ENCODE measurements around the gene TEFM. TPM values are rescaled to one million over a fixed set of nuclear protein-coding genes. Genes with fewer than 3 reads are reported as not detected.
A peak's percentile ranks its signal among the peaks of the same experiment; 100 is the strongest.
"Not testable (repeated sequence)": the region's sequence is repeated elsewhere in the genome, so short reads cannot be mapped to it uniquely, and the experiment has no call there.

The TEFM gene
- total RNA-seq, 1 donor from 2014 or later = 19.5 TPM

DNA sequence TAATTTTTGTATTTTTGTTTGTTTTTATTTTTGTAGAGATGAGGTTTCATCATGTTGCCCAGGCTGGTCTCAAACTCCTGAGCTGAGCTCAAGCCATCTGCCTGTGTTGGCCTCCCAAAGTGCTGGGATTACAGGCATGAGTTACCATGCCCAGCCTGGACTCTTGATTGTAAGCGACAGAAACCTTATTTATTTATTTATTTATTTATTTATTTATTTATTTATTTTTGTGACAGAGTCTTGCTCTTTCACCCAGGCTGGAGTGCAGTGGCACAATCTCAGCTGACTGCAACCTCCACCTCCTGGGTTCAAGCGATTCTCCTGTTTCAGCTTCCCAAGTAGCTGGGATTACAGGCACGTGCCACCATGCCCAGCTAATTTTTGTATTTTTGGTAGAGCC is 23.8 kb upstream of the TEFM start:
- DNase-seq (ENCODE audit: low spot score); H3K9me3 Mint-ChIP-seq; intact Hi-C loops (cut with micrococcal nuclease); H3K4me3 Mint-ChIP-seq; H3K4me1 Mint-ChIP-seq (ENCODE audit: low read depth); H3K27ac Mint-ChIP-seq; H3K36me3 Mint-ChIP-seq (ENCODE audit: low read depth): not testable (repeated sequence)
- peaks cover 12% of the 10 kb centered on the region for H3K27me3 Mint-ChIP-seq (ENCODE audit: insufficient read depth)

DNA sequence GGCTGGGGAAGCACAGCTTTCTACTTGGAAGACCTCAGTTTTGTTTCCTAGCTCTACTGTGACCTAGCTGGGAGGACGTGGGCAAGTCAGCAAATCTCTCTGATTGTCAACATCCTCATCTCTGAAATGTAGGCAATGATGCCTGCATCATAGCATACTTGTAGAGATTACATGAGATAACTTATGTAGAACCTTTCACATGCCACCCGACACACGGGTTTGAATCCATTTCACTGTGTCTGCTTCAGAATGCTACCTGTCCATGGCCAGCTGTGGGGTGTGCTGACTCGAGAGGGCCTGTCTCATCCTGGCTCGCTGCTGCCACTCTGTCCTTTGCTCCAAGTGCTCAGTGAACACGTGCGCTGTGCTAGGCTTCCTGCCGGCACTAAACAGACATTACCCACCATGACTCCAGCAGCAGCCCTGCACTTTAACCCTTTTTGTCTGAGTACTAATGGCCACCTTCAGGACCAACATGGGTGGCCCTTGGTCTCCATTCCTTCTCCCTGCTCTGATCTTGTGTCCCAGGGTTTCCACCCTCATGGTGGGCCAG is 23.1 kb upstream of the TEFM start:
- no peak for DNase-seq (ENCODE audit: low spot score)
- intact Hi-C loops (cut with micrococcal nuclease) = no loop called here
- Mint-ChIP-seq H3K9me3 (no peaks in the 10 kb centered on the region), H3K36me3 (ENCODE audit: low read depth) (no peaks in the 10 kb centered on the region), H3K4me1 (ENCODE audit: low read depth) (no peaks in the 10 kb centered on the region), H3K27ac (no peak overlapping the region), H3K4me3 (no peak overlapping the region), H3K27me3 (ENCODE audit: insufficient read depth) (peaks cover 18% of the 10 kb centered on the region)

DNA sequence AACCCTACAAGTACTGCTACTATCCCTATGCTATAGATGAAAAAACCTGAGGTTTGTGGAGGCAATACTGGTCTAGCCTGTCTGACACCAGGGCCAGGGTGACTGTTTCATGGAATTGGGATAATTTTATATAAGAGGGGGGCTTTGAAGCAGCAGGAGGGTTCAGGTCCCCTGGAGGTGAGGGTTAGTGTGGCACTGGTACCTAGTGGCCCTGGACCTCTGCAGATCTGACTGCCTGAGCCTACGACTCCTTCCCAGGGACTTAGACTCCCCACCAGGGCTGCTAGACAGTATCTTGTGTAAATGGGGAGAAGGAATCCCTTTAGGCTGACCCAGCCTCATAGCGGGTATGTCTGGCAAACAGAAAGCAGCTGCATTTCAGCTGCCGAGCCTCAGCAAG is 22.5 kb upstream of the TEFM start:
- peaks cover 24% of the 10 kb centered on the region for H3K27me3 Mint-ChIP-seq (ENCODE audit: insufficient read depth)
- intact Hi-C loops (cut with micrococcal nuclease) = no loop called here
- H3K4me1 Mint-ChIP-seq (ENCODE audit: low read depth) = no peaks in the 10 kb centered on the region
- H3K36me3 Mint-ChIP-seq (ENCODE audit: low read depth) = no peaks in the 10 kb centered on the region
- no peak overlapping the region for H3K4me3 Mint-ChIP-seq
- DNase-seq (ENCODE audit: low spot score) = no peak
- no peaks in the 10 kb centered on the region for H3K9me3 Mint-ChIP-seq
- H3K27ac Mint-ChIP-seq = no peak overlapping the region

DNA sequence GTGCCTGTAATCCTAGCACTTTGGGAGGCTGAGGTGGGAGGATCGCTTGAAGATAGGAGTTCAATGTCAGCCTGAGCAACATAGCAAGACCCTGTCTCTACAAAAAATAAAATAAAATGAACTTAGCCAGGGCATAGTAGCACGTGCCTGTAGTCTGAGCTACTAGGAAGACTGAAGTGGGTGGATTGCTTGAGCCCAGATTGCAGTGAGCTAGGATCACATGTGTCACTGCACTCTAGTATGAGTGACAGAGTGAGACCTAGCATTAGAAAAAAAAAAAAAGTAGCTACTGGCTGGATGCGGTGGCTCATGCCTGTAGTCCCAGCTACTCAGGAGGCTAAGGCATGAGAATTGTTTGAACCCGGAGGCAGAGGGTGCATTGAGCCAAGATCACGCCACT is 21.7 kb upstream of the TEFM start:
- Mint-ChIP-seq H3K4me1 (ENCODE audit: low read depth) (peaks cover 3% of the 10 kb centered on the region), H3K9me3 (no peaks in the 10 kb centered on the region), H3K36me3 (ENCODE audit: low read depth) (no peaks in the 10 kb centered on the region), H3K4me3 (no peak overlapping the region), H3K27me3 (ENCODE audit: insufficient read depth) (peaks cover 32% of the 10 kb centered on the region), H3K27ac (no peak overlapping the region)
- intact Hi-C loops (cut with micrococcal nuclease) = no loop called here
- DNase-seq (ENCODE audit: low spot score) = no peak

DNA sequence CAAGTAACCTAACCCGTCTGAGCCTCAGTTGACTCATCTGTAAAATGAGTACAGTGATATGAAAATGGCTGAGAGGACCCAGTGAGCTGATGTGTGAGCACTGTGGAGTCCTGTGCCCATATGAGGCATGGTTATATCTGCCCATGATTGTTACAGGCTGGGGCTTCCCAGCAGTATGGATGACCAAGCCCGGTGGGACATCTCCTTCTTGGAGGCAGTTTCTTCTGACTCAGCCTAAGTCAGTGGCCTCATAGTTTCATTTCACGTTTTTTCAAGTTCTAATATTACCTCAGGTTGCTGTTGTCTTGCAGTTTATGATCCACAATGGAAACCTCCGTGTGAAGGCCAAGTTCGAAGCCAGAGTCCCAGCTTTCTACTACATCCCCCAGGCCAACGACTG is 20.5 kb upstream of the TEFM start:
- Mint-ChIP-seq H3K4me1 (ENCODE audit: low read depth) (peaks cover 7% of the 10 kb centered on the region), H3K27ac (no peak overlapping the region), H3K4me3 (no peak overlapping the region), H3K9me3 (no peaks in the 10 kb centered on the region), H3K36me3 (ENCODE audit: low read depth) (no peaks in the 10 kb centered on the region), H3K27me3 (ENCODE audit: insufficient read depth) (peaks cover 38% of the 10 kb centered on the region)
- intact Hi-C loops (cut with micrococcal nuclease) = no loop called here
- no peak for DNase-seq (ENCODE audit: low spot score)

DNA sequence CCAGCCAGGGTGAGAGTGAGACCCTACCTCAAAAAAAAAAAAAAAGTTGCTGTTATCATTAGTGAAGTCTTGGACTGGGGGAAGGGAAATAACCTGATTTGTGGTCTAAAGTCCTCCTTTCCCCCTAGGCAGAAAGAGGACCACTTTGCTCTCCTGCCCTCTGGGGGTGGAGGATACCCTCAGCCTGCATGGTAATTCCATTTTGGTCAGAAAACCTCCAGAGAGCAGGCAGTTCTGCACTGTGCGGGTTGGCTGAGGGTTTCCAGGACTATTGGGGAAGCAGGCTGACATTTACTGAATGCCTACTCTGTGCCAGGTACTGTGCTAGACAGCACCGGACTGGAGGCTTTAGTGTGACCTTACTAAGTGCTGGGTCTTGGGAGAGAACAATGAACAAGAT is 18.3 kb upstream of the TEFM start:
- Mint-ChIP-seq H3K27me3 (ENCODE audit: insufficient read depth) (peaks cover 52% of the 10 kb centered on the region), H3K27ac (no peak overlapping the region), H3K9me3 (no peaks in the 10 kb centered on the region), H3K4me3 (no peak overlapping the region), H3K36me3 (ENCODE audit: low read depth) (peaks cover 2% of the 10 kb centered on the region), H3K4me1 (ENCODE audit: low read depth) (peaks cover 12% of the 10 kb centered on the region)
- intact Hi-C loops (cut with micrococcal nuclease) = no loop called here
- no peak for DNase-seq (ENCODE audit: low spot score)

DNA sequence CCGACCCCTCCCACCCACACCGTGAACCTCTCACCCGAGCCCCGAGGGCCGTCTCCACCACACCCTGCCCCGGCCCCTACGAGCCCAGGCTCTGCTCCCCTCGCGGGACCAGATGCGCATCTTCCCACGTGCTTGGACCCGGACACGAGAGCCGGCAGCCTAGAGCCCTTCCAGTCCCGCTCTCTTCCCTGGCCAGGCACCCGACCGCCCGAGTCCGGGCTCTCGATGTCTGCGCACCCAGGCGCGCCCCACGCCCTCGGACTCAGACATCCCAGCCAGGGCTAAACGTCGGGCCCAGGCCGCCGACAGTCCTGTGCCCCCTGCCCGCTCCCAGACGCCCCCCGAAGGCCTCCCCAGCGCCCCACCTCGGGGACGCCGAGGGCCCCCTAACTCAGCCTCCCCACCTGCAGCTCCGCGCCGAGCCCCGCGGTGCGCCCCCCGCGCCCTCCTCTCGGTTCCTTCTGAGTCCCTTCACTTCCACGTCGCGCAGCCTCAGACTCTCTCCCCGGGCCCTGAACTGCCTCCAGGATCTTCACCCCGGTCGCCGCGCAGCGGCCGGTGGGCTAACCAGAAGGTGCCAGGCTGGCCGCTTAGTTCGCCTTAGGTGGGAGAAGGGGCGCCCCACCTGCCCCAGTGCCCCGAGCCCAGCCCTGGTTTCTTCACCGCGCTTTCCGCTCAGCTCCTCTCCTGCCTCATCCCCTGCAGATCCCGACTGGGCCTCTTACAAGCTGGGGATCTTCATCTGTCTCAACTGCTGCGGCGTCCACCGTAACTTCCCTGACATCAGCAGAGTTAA is 16.4 kb upstream of the TEFM start:
- DNase-seq (ENCODE audit: low spot score) = no peak
- no peaks in the 10 kb centered on the region for H3K9me3 Mint-ChIP-seq
- H3K4me3 Mint-ChIP-seq = peak overlapping the region; percentile 52
- intact Hi-C loops (cut with micrococcal nuclease) = no loop called here
- no peak overlapping the region for H3K27ac Mint-ChIP-seq
- peaks cover 52% of the 10 kb centered on the region for H3K27me3 Mint-ChIP-seq (ENCODE audit: insufficient read depth)
- peaks cover 12% of the 10 kb centered on the region for H3K4me1 Mint-ChIP-seq (ENCODE audit: low read depth)
- peaks cover 2% of the 10 kb centered on the region for H3K36me3 Mint-ChIP-seq (ENCODE audit: low read depth)

DNA sequence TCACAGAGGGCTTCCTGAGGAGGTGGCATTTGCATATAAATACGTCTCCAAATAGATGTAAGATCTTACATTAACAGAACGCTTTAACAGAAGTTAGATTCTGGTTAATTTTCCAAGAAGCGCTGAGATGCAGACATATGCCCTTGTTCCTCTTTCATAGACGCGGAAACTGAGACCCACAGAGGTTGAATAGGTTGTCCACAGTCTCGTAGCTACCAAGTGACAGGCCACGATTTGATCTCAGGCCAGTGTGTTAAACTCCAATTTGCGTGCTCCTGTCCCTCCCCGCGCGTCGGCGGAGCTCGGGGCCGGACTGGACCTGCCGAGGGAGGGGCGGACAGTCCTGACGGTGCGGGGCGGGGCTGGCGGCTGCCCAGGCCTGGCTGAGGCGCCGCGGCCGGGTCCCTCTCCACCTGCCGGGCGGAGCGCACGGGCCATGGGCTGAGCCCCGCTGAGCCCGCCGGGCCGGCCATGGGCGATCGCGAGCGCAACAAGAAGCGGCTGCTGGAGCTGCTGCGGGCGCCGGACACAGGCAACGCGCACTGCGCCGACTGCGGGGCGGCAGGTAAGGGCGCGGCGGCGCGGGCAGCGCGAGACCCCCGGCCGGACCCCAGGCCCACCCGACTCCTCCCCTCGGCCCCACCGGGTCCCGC is 15.6 kb upstream of the TEFM start, which contains the start of gene ADAP2:
TSS of gene ADAP2 (plus strand) at position 402 of the 653 bp plus-strand sequence. CDS start at position 472, 70 bp downstream.
- peak within 1 kb of the TSS; percentile 60 for H3K4me3 Mint-ChIP-seq
- H3K4me1 Mint-ChIP-seq (ENCODE audit: low read depth) = peaks cover 12% of the 10 kb centered on the region
- no peak within 1 kb of the TSS for H3K27ac Mint-ChIP-seq
- H3K9me3 Mint-ChIP-seq = no peaks in the 10 kb centered on the region
- peaks cover 2% of the 10 kb centered on the region for H3K36me3 Mint-ChIP-seq (ENCODE audit: low read depth)
- peaks cover 51% of the 10 kb centered on the region for H3K27me3 Mint-ChIP-seq (ENCODE audit: insufficient read depth)
- DNase-seq (ENCODE audit: low spot score) = no peak
- intact Hi-C loops (cut with micrococcal nuclease) = no loop called here

DNA sequence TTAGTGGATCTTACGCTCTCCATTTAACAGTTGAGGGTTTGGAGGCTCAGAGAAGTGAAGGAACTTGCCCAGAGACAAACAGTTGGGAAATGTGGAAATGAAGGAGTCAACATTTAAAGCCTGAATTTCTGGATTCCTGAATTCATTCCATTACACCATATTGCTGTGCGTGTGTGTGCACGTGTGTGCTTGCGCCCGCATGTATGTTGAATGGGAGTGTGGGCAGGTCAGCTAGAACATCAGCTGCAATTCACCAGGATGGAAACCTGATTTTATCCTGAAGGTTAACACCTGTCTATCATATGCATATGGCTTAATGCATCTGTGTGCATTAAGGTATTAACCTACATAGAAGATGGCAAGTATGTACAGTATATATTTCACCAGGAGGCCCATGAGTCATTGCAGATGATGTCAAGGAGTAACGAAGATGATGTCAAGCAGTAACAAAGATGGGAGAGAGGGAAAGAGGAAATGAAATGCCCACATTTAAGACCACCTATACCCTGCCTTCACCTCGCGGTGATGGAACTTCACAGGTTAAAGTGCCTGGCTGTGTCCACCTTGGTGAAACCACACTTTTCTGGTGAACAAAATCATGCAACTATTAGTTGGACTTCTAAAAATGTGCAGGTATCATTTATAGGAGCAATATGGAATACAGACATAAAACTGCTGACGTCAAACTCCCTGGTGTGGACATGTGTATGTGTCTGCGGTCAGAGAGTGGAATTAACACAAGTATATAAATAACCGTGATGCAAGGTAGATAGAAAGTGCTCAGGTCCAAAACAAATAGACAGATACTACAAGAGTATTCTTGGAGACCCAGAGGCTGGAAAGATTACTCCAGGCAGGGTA is 14.9 kb upstream of the TEFM start:
- no peak for DNase-seq (ENCODE audit: low spot score)
- Mint-ChIP-seq H3K4me3 (peak overlapping the region; percentile 60), H3K4me1 (ENCODE audit: low read depth) (peaks cover 12% of the 10 kb centered on the region), H3K36me3 (ENCODE audit: low read depth) (peaks cover 2% of the 10 kb centered on the region), H3K9me3 (no peaks in the 10 kb centered on the region), H3K27me3 (ENCODE audit: insufficient read depth) (peaks cover 51% of the 10 kb centered on the region), H3K27ac (no peak overlapping the region)
- intact Hi-C loops (cut with micrococcal nuclease) = no loop called here

DNA sequence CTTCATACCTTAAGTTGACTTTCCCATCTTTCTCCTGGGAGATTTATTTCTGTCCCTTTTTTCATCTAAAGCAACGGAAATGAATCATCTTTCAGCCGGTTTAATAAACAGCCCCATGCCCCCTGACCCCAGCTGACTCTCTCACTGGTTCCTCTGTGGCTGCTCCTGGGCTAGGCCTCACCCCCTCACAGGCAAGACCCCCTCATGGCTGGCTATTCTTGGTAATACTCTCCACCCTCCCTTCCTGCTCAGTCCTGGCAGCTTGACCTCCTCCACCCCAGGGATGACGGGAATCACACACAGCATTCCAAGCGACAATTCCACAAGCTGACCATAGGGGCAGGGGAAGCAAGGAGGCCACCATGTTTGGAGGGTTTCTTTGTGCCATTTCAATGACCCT is 14.2 kb upstream of the TEFM start:
- Mint-ChIP-seq H3K27ac (no peak overlapping the region), H3K4me1 (ENCODE audit: low read depth) (peaks cover 12% of the 10 kb centered on the region), H3K9me3 (no peaks in the 10 kb centered on the region), H3K36me3 (ENCODE audit: low read depth) (peaks cover 2% of the 10 kb centered on the region), H3K27me3 (ENCODE audit: insufficient read depth) (peaks cover 49% of the 10 kb centered on the region), H3K4me3 (no peak overlapping the region)
- no peak for DNase-seq (ENCODE audit: low spot score)
- intact Hi-C loops (cut with micrococcal nuclease) = no loop called here

DNA sequence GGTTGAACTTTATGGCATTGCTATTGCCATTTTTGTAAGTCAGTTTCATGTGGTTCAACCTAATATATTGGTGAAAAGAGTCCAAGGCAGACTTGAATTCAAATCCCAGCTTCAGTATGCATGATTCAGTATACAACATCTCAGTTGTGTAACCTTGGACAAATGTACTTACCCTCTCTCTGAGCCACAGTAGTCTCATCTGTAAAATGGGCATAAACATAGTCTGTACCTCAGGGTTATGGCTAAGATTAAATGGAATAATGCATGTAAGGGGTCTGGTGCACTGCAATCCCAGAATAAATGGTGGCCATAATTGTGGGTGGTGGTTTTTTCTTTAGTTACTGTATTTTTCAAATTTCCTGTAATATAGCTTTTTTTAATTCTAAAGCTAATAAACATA is 11.0 kb upstream of the TEFM start:
- Mint-ChIP-seq H3K36me3 (ENCODE audit: low read depth) (peaks cover 2% of the 10 kb centered on the region), H3K27me3 (ENCODE audit: insufficient read depth) (peaks cover 25% of the 10 kb centered on the region), H3K4me3 (no peak overlapping the region), H3K4me1 (ENCODE audit: low read depth) (peaks cover 6% of the 10 kb centered on the region), H3K9me3 (no peaks in the 10 kb centered on the region), H3K27ac (no peak overlapping the region)
- intact Hi-C loops (cut with micrococcal nuclease) = no loop called here
- DNase-seq (ENCODE audit: low spot score) = no peak

DNA sequence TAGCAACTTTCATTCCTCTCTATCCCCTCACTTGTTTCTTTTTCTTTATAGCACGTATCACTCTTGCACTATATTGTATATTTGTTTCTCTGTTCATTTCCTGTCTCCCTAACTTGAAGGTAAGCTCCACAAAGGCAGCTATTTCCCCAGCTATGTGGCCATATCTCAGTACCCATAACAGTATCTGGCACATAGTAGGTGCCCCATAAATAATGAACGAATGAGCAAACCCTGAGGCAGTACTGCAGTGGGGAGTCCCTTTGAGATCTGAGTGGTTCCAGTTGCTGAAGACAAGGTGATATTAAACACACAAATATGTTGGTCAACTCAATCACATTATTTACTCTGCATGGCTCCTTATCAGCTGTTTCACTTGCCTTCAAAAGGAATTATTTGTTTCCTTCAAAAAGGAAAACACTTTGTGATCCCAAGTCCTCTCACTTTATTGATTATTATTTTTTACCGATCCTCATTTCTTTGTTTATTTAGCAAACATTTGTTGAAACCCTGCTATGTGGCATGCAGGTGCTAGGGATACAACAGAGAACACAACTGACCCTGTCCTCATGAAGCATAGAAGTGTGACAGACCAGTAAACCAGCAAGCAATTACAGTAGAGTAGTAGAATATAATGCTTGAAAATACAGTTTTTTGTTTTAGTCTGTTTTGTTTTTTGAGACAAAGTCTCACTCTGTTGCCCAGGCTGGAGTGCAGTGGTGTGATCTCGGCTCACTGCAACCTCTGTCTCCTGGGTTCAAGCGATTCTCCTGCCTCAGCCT is 10.0 kb upstream of the TEFM start:
- Mint-ChIP-seq H3K27ac (no peak overlapping the region), H3K9me3 (no peaks in the 10 kb centered on the region), H3K4me3 (no peak overlapping the region), H3K4me1 (ENCODE audit: low read depth) (no peaks in the 10 kb centered on the region), H3K36me3 (ENCODE audit: low read depth) (peaks cover 2% of the 10 kb centered on the region), H3K27me3 (ENCODE audit: insufficient read depth) (peaks cover 18% of the 10 kb centered on the region)
- DNase-seq (ENCODE audit: low spot score) = no peak
- intact Hi-C loops (cut with micrococcal nuclease) = no loop called here
